Tibial nerve (tissue), 4 donors: Measurements from ENCODE around the gene NFATC2.
A peak's percentile ranks its signal among the peaks of the same experiment; 100 is the strongest.

ENCODE experiments used
- CTCF ChIP-seq, 5 experiments: fragments of 200-600 bp in 3 of 5; fragments of 450-650 bp in 2 of 5; sonication (generic) in 3 of 5; IDR thresholded peaks; one replicate each; pipeline ENCODE4 v1.5.1; 2016 to 2019; ENCODE audit warnings: antibody characterized with exemption in 5 of 5, mild to moderate bottlenecking in 3 of 5, moderate library complexity in 2 of 5
- EP300 ChIP-seq, 2 donors: sonication (generic); formaldehyde crosslinking; IDR thresholded peaks; one replicate each; pipeline ENCODE4 v1.6.1; 2017; ENCODE audit warnings: antibody characterized with exemption in 2 of 2, mild to moderate bottlenecking in 1 of 2
- POLR2A ChIP-seq, 2 donors: fragments of 450-650 bp; IDR thresholded peaks; one replicate each; pipeline ENCODE4 v1.6.1; 2017; ENCODE audit warnings: antibody characterized with exemption in 2 of 2, mild to moderate bottlenecking in 2 of 2, moderate library complexity in 2 of 2

GRCh38 chr20:51497542-51498467 is 44.7 kb downstream of the NFATC2 start:
- no peak for TF ChIP-seq CTCF (IDR thresholded peaks at IDR 0.05)
- no peak for TF ChIP-seq POLR2A (IDR thresholded peaks at IDR 0.05)
- peak in 1 of 2 donors; percentile 43 for TF ChIP-seq EP300 (IDR thresholded peaks at IDR 0.05)
